Neural progenitor cell (in vitro differentiated cells): Measurements from ENCODE around the gene GPR15LG.

Source experiments
- EZH2 ChIP-seq: fragments of 200-600 bp; sonication (generic); IDR thresholded peaks from 2 replicates; pipeline ENCODE4 v1.6.1; 2017; ENCODE audit warnings: antibody characterized with exemption, mild to moderate bottlenecking, moderate library complexity
- EZH2phosphoT487 ChIP-seq: fragments of 200-600 bp; sonication (generic); IDR thresholded peaks from 2 replicates; pipeline ENCODE4 v1.6.1; 2017; ENCODE audit warnings: antibody characterized with exemption
- TF ChIP-seq, protein P1 (sequence below): fragments of 200-600 bp; sonication (generic); IDR thresholded peaks from 2 replicates; pipeline ENCODE4 v1.5.1; 2017; ENCODE audit warnings: antibody characterized with exemption, mild to moderate bottlenecking

DNA sequence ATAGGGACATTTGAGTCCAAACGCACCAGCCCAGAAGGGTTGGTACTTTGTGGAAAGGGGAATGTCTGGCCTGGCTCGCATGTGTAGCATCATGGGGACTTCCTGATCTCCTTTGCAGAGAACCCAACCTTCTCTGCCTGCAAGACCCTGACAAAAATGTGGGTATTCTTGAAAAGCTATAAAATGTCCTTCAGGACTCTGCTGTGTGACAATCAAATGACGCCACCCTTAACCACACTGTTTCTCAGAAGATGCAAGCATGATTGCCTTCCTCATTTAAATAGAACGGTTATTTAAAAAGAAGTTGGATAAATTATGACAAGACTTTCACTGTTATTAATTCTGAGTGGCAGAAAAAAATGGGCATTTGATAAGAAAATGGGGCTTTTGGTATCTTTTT, 15.1 kb upstream of the GPR15LG start:
- TF ChIP-seq, protein P1, sequence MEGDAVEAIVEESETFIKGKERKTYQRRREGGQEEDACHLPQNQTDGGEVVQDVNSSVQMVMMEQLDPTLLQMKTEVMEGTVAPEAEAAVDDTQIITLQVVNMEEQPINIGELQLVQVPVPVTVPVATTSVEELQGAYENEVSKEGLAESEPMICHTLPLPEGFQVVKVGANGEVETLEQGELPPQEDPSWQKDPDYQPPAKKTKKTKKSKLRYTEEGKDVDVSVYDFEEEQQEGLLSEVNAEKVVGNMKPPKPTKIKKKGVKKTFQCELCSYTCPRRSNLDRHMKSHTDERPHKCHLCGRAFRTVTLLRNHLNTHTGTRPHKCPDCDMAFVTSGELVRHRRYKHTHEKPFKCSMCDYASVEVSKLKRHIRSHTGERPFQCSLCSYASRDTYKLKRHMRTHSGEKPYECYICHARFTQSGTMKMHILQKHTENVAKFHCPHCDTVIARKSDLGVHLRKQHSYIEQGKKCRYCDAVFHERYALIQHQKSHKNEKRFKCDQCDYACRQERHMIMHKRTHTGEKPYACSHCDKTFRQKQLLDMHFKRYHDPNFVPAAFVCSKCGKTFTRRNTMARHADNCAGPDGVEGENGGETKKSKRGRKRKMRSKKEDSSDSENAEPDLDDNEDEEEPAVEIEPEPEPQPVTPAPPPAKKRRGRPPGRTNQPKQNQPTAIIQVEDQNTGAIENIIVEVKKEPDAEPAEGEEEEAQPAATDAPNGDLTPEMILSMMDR: no peak
- TF ChIP-seq EZH2: no peak
- TF ChIP-seq EZH2phosphoT487: no peak
